BE2C (cell line): Measurements from ENCODE around the gene RFPL1.

ENCODE experiments used
- DNase-seq: peaks from one replicate; pipeline ENCODE4 v3.0.0-alpha.2; 2020
- H3K27me3 ChIP-seq: fragments of 250-450 bp; sonication (Bioruptor Pico); 2 replicates; pipeline ENCODE4 v1.5.1; 2020; ENCODE audit warnings: mild to moderate bottlenecking
- H3K36me3 ChIP-seq: fragments of 250-450 bp; sonication (Bioruptor Pico); 2 replicates; pipeline ENCODE4 v1.5.1; 2020; ENCODE audit warnings: mild to moderate bottlenecking
- H3K4me1 ChIP-seq: fragments of 250-450 bp; sonication (Bioruptor Pico); 2 replicates; pipeline ENCODE4 v1.5.1; 2020
- H3K4me3 ChIP-seq: 2 replicates; pipeline ENCODE4 v1.5.1; 2011; ENCODE audit warnings: low read depth, low read length
- H3K9me3 ChIP-seq: fragments of 250-450 bp; sonication (Bioruptor Pico); 2 replicates; pipeline ENCODE4 v1.5.1; 2020
- CTCF ChIP-seq: IDR thresholded peaks from 2 replicates; pipeline ENCODE4 v1.5.1; 2012; ENCODE audit warnings: mild to moderate bottlenecking, low read depth, low read length

RFPL1 gene

GRCh38 chr22:29442976-29443375 is 4.6 kb downstream of the RFPL1 start:
- Histone ChIP-seq H3K4me3 (no peak overlapping the region), H3K9me3 (no peaks in the 10 kb centered on the region), H3K4me1 (no peaks in the 10 kb centered on the region), H3K36me3 (no peaks in the 10 kb centered on the region), H3K27me3 (no peaks in the 10 kb centered on the region)
- no peak for TF ChIP-seq CTCF
- no peak for DNase-seq

DNA sequence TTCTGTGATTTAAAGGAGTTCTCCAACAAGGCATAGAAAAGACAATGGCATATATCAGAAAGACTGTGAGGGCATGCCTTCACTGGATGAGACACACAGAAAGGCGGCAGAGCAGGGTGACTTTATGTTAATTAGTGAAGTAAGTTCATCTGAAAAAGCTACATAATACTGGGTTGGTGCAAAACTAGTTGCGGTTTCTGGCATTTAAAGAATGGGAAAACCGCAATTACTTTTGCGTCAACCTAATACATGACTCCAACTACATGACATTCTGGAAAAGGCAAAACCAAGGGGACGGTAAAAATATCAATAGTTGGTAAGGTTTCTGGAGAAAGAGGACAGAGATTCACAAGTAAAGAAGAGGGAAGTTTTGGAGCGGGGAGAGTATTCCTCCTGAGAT is 5.1 kb downstream of the RFPL1 start:
- no peak for DNase-seq
- Histone ChIP-seq H3K4me3 (no peak overlapping the region), H3K36me3 (no peaks in the 10 kb centered on the region), H3K9me3 (no peaks in the 10 kb centered on the region), H3K4me1 (no peaks in the 10 kb centered on the region), H3K27me3 (no peaks in the 10 kb centered on the region)
- no peak for TF ChIP-seq CTCF

DNA sequence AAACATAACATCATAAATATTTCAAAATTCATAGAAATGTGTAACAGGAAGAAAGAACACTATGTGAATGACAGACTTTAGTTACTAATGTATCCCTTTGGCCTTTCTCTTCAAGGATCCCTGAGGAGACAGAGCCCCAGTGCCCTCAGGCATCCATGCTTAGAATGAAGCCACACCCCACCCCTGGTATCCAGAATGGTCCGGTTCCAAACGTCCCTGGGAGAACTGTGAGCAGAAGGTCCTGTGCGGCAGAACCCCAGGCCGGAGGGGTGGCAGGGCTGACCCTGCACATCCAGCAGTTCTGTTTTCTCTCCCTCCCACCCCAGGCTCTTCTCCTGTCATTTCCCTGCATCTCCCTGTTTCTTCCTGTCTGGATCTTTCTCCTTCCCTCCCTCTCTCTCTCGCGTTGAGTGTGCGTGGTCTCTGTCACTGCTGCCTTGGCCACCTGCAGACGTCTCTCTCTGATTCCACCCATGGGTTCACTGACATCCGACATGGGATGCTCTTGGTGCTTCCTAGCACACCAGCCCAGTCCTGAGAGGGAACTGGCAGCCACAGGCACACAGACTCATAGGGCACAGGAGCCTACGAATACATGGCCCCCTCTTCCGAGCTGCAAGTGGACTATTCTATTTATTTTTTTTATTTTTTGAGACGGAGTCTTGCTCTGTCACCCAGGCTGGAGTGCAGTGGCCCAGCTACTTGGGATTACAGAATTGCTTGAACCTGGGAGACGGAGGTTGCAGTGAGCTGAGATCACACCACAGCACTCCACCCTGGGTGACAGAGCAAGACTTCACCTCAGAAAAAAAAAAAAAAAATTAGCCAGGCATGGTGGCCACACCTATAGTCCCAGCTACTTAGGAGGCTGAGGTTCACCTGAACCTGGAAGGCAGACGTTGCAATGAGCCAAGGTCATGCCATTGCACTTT is 5.7 kb downstream of the RFPL1 start:
- no peak for DNase-seq
- TF ChIP-seq CTCF: no peak
- H3K27me3 ChIP-seq: no peaks in the 10 kb centered on the region

DNA sequence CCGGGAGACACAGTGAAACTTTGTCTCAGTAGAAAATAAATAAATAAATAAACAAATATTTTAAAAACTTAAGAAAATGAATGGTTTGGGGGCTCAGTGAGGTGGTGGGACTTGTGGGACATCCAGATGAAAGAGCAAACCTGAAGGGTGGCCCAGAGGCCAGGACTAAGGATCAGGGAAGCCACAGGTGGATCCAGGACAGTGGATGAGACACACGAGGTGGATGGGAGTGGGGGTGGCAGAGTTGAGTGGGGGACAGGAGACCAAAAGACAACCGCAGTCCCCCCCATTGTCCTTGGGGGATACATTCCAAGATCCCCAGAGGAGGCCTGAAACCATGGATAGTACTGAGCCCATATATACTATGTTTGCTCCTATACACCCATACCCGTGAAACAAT is 7.1 kb downstream of the RFPL1 start:
- no peak for DNase-seq
- Histone ChIP-seq H3K4me1 (no peaks in the 10 kb centered on the region), H3K9me3 (no peaks in the 10 kb centered on the region), H3K36me3 (no peaks in the 10 kb centered on the region), H3K4me3 (no peak overlapping the region), H3K27me3 (no peaks in the 10 kb centered on the region)
- no peak for TF ChIP-seq CTCF

More for the DNA sequence above, 5.7 kb downstream of the RFPL1 start:
- H3K9me3 ChIP-seq: no peaks in the 10 kb centered on the region
- H3K4me3 ChIP-seq: no peak overlapping the region
- no peaks in the 10 kb centered on the region for H3K4me1 ChIP-seq
- no peaks in the 10 kb centered on the region for H3K36me3 ChIP-seq

- no peak for TF ChIP-seq CTCF
- Histone ChIP-seq H3K9me3 (no peaks in the 10 kb centered on the region), H3K36me3 (no peaks in the 10 kb centered on the region), H3K4me3 (no peak overlapping the region), H3K4me1 (no peaks in the 10 kb centered on the region), H3K27me3 (no peaks in the 10 kb centered on the region)
- DNase-seq: no peak
Observed at GRCh38 chr22:29447906-29448305, 9.5 kb downstream of the RFPL1 start.

DNA sequence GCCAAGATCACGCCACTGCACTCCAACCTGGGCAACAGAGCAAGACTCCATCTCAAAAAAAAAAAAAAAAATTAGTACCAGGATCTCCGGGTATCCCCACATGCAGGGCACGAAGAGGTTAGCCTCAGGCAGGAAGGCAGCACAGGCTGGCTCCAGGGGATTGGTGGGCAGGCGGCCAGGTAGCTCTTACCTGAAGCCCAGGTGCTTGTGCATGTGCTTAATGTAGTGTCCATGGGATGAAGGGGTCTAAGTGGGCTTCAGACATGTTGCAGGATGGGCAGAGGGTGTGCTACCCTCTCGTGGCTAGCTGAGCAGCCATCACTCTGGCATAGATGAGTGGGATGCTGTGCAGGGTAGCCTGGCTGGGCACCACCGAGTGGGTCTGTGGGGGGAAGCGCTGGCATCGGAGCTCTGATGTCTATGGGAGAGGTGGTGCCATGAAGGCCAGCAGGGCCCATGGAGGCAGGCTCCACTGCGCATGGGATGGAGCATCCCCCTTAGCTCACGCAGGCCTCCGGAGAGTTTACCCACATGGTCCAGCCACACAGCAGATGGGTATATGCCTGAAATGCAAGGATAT is 11.0 kb downstream of the RFPL1 start:
- H3K36me3 ChIP-seq: no peaks in the 10 kb centered on the region
- DNase-seq: no peak
- H3K9me3 ChIP-seq: no peaks in the 10 kb centered on the region
- no peak for TF ChIP-seq CTCF
- no peaks in the 10 kb centered on the region for H3K4me1 ChIP-seq
- no peak overlapping the region for H3K4me3 ChIP-seq
- no peaks in the 10 kb centered on the region for H3K27me3 ChIP-seq
